ENCODE results near the gene SNRPD3. TPM values are rescaled to one million over a fixed set of nuclear protein-coding genes. Genes with fewer than 3 reads are reported as not detected.
"Not testable (repeated sequence)": the region's sequence is repeated elsewhere in the genome, so short reads cannot be mapped to it uniquely, and the experiment has no call there.

Gene SNRPD3
- total RNA-seq, 1 experiment from 2014 or later = 270 TPM

DNA sequence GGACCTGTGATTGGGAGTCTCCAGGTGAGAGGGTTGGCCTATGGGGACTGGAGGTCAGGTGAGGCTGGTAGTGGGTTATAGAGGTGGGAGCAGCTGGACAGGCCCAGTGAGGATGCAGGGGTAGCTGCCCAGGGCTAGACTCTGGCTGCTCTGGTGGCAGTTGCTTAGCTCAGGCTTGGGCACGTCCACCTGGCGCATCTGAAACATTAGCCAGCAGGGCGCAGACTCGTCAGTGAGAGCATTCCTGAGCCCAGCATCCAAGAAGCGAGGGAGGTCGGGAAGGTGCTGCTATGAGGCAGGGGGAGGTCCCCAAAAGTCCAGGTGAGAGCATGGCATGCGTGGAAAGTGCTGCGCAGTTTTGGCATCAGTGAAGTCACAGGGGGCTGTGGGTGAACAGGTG, 43.7 kb downstream of the SNRPD3 start:
- Histone ChIP-seq H3K9me3 (ENCODE audit: low read length) (no peaks in the 10 kb centered on the region), H3K9me2 (replicated peaks; ENCODE audit: low read length) (no peaks in the 10 kb centered on the region), H3K4me3 (ENCODE audit: low read length) (no peak overlapping the region), H3K4me1 (ENCODE audit: insufficient read depth, low read length) (no peaks in the 10 kb centered on the region), H2AFZ (ENCODE audit: low read length) (no peak overlapping the region), H3K79me2 (ENCODE audit: low read length) (no peaks in the 10 kb centered on the region), H3K27ac (ENCODE audit: low read length) (no peak overlapping the region), H3K36me3 (ENCODE audit: low read depth, low read length) (no peaks in the 10 kb centered on the region), H3F3A (ENCODE audit: low read length, unreplicated experiment) (no peaks in the 10 kb centered on the region), H3K9ac (ENCODE audit: low read length) (no peak overlapping the region), H3K4me2 (ENCODE audit: low read length) (no peak overlapping the region), H3K27me3 (ENCODE audit: low read length) (no peaks in the 10 kb centered on the region), H4K20me1 (ENCODE audit: low read length) (no peaks in the 10 kb centered on the region)
- no peak for ATAC-seq
- no peak for DNase-seq
- no TSS peak for BruUV-seq (replicated peaks)
- ChIA-PET POLR2A (ENCODE audit: unreplicated experiment) (no interaction called here), CTCF (no interaction called here)
- no peak for TF ChIP-seq EZH2 (IDR thresholded peaks at IDR 0.05; ENCODE audit: low read length, unreplicated experiment)
- TF ChIP-seq, protein P1, sequence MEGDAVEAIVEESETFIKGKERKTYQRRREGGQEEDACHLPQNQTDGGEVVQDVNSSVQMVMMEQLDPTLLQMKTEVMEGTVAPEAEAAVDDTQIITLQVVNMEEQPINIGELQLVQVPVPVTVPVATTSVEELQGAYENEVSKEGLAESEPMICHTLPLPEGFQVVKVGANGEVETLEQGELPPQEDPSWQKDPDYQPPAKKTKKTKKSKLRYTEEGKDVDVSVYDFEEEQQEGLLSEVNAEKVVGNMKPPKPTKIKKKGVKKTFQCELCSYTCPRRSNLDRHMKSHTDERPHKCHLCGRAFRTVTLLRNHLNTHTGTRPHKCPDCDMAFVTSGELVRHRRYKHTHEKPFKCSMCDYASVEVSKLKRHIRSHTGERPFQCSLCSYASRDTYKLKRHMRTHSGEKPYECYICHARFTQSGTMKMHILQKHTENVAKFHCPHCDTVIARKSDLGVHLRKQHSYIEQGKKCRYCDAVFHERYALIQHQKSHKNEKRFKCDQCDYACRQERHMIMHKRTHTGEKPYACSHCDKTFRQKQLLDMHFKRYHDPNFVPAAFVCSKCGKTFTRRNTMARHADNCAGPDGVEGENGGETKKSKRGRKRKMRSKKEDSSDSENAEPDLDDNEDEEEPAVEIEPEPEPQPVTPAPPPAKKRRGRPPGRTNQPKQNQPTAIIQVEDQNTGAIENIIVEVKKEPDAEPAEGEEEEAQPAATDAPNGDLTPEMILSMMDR (conservative IDR thresholded peaks at IDR 0.05; ENCODE audit: low read depth, low read length) = no peak
- no peak for TF ChIP-seq EZH2phosphoT487 (IDR thresholded peaks at IDR 0.05; ENCODE audit: borderline replicate concordance, low read length)
- intact Hi-C loops (cut with micrococcal nuclease) = no loop called here

DNA sequence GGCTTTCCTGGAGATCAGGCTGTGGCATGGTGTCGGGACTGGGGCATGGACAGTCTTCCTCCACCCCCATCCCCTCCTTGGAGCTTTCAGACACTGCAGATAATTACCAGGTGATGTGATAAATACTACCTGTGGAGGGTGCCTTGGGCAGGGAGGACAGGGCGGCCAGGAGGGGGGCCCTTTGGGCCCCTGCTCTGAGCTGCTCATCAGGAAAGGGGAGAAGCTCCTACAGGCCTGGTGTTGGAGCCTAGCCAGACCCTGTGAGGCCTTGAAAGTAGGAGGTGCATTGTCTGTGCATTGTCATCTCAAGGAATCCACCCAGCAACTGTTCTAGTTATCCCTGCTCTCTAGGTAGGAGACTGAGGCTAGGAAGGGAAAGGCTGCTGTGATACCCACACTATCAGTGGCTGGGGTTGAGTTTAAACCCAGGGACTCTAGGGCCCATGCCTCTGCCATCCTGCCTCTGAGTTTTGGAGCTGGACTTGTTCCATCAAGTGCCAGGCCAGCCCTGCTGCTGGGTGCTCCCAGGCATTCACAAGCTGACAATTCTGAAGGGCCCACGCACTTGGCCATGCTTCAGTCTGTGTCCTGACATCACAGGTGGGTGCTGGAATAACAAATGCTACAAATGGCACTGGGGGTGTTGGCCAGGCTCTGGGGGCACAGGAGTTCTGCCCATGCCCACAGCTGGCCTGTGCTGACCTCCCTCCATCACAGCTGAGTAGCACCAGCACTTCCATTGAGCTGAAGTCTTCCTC, 44.3 kb downstream of the SNRPD3 start:
- H3K4me1 ChIP-seq (ENCODE audit: insufficient read depth, low read length); H3K4me3 ChIP-seq (ENCODE audit: low read length); intact Hi-C loops (cut with micrococcal nuclease); H3K27ac ChIP-seq (ENCODE audit: low read length); H3K36me3 ChIP-seq (ENCODE audit: low read depth, low read length); H3K27me3 ChIP-seq (ENCODE audit: low read length); H3K4me2 ChIP-seq (ENCODE audit: low read length); DNase-seq; BruUV-seq (replicated peaks); H4K20me1 ChIP-seq (ENCODE audit: low read length); H2AFZ ChIP-seq (ENCODE audit: low read length); H3K9ac ChIP-seq (ENCODE audit: low read length); H3K9me3 ChIP-seq (ENCODE audit: low read length); POLR2A ChIA-PET (ENCODE audit: unreplicated experiment); CTCF ChIA-PET; H3K9me2 ChIP-seq (replicated peaks; ENCODE audit: low read length); H3K79me2 ChIP-seq (ENCODE audit: low read length); ATAC-seq; H3F3A ChIP-seq (ENCODE audit: low read length, unreplicated experiment): not testable (repeated sequence)

- H2AFZ ChIP-seq (ENCODE audit: low read length) = no peak overlapping the region
- no peaks in the 10 kb centered on the region for H3K4me1 ChIP-seq (ENCODE audit: insufficient read depth, low read length)
- no peaks in the 10 kb centered on the region for H3F3A ChIP-seq (ENCODE audit: low read length, unreplicated experiment)
- no peak overlapping the region for H3K4me2 ChIP-seq (ENCODE audit: low read length)
- DNase-seq (no peak), ATAC-seq (no peak)
- no peak overlapping the region for H3K9ac ChIP-seq (ENCODE audit: low read length)
- CTCF ChIA-PET = no interaction called here
- no peaks in the 10 kb centered on the region for H3K27me3 ChIP-seq (ENCODE audit: low read length)
- no TSS peak for BruUV-seq (replicated peaks)
- no peaks in the 10 kb centered on the region for H3K36me3 ChIP-seq (ENCODE audit: low read depth, low read length)
- H3K27ac ChIP-seq (ENCODE audit: low read length) = no peak overlapping the region
- no peaks in the 10 kb centered on the region for H3K9me2 ChIP-seq (replicated peaks; ENCODE audit: low read length)
- TF ChIP-seq EZH2phosphoT487 (IDR thresholded peaks at IDR 0.05; ENCODE audit: borderline replicate concordance, low read length) (no peak), EZH2 (IDR thresholded peaks at IDR 0.05; ENCODE audit: low read length, unreplicated experiment) (no peak)
- TF ChIP-seq, protein P1 (conservative IDR thresholded peaks at IDR 0.05; ENCODE audit: low read depth, low read length) = no peak
- no peaks in the 10 kb centered on the region for H3K79me2 ChIP-seq (ENCODE audit: low read length)
- no peaks in the 10 kb centered on the region for H3K9me3 ChIP-seq (ENCODE audit: low read length)
- POLR2A ChIA-PET (ENCODE audit: unreplicated experiment) = no interaction called here
- no peaks in the 10 kb centered on the region for H4K20me1 ChIP-seq (ENCODE audit: low read length)
- H3K4me3 ChIP-seq (ENCODE audit: low read length) = no peak overlapping the region
- intact Hi-C loops (cut with micrococcal nuclease) = no loop called here
These were observed 45.7 kb downstream of the SNRPD3 start for GRCh38 chr22:24601217-24602104.

- CTCF ChIA-PET; ATAC-seq; H3F3A ChIP-seq (ENCODE audit: low read length, unreplicated experiment); H3K9me3 ChIP-seq (ENCODE audit: low read length); H2AFZ ChIP-seq (ENCODE audit: low read length); H3K9me2 ChIP-seq (replicated peaks; ENCODE audit: low read length); H3K36me3 ChIP-seq (ENCODE audit: low read depth, low read length); H3K9ac ChIP-seq (ENCODE audit: low read length); H3K4me2 ChIP-seq (ENCODE audit: low read length); POLR2A ChIA-PET (ENCODE audit: unreplicated experiment); H3K4me3 ChIP-seq (ENCODE audit: low read length); H3K27ac ChIP-seq (ENCODE audit: low read length); DNase-seq; BruUV-seq (replicated peaks); H3K79me2 ChIP-seq (ENCODE audit: low read length); H4K20me1 ChIP-seq (ENCODE audit: low read length); H3K27me3 ChIP-seq (ENCODE audit: low read length); intact Hi-C loops (cut with micrococcal nuclease); H3K4me1 ChIP-seq (ENCODE audit: insufficient read depth, low read length): not testable (repeated sequence)
These were observed 46.4 kb downstream of the SNRPD3 start for GRCh38 chr22:24602105-24602749.

Data from PC-3 (cell line).